K562 (cell line): Measurements from ENCODE around the gene PHACTR3. TPM values are rescaled to one million over a fixed set of nuclear protein-coding genes. Genes with fewer than 3 reads are reported as not detected.

Experiments used
- FOSL1 ChIP-seq: fragments of 200-800 bp; sonication (Bioruptor generic); conservative IDR thresholded peaks from 2 replicates; pipeline ENCODE4 v1.6.1; 2016; ENCODE audit warnings: missing genetic modification characterization, missing compliant biosample characterization
- JUND ChIP-seq, 2 experiments: IDR thresholded peaks; 2 replicates in 1 of 2; 3 replicates in 1 of 2; pipeline ENCODE4 v1.6.1; 2011; ENCODE audit warnings: borderline replicate concordance in 2 of 2, low read depth in 2 of 2, low read length in 2 of 2, improper control_type of control experiment in 1 of 2, missing biosample characterization in 1 of 2, missing genetic modification characterization in 1 of 2, missing genetic modification reagents in 1 of 2
- TCF7 ChIP-seq: sonication (generic); IDR thresholded peaks from 2 replicates; pipeline ENCODE4 v1.6.1; 2016; ENCODE audit warnings: antibody characterized with exemption, borderline replicate concordance
- polyA plus RNA-seq, 8 experiments: library from polyadenylated mRNA; depleted of rRNA in 4 of 8; stranded (reverse) in 5 of 8; unstranded in 3 of 8; fragments of >200 nt; fragmentation: Nextera tagmentation in 2 of 8; fragmentation: Illumina TruSeq in 1 of 8; extraction: Ambion mirVana in 2 of 8; extraction: Trizol in 1 of 8; gene quantifications; 2 replicates each; pipeline versions ENCODE4 v1.2.1 to v1.2.3, GENCODE V29; 2011 to 2014; ENCODE audit warnings: inconsistent platforms in 1 of 8, missing spikeins in 1 of 8
- total RNA-seq, 7 experiments: library from RNA; depleted of rRNA in 6 of 7; stranded (reverse); fragments of >200 nt in 6 of 7; fragmentation: Illumina TruSeq in 2 of 7; extraction: Trizol in 2 of 7; gene quantifications; 2 replicates each; pipeline versions ENCODE4 v1.2.1 to v1.2.3, GENCODE V29; 2011 to 2021; ENCODE audit warnings: low replicate concordance in 1 of 7
- TF ChIP-seq, protein P1 (sequence below), 2 experiments: fragments of 450-650 bp; IDR thresholded peaks; 2 replicates each; pipeline ENCODE4 v1.6.1; 2016; ENCODE audit warnings: mild to moderate bottlenecking in 2 of 2, borderline replicate concordance in 1 of 2, low read depth in 1 of 2, moderate library complexity in 1 of 2

Gene PHACTR3
- total and polyA plus RNA-seq, 9 of the 15 experiments (the other 6 are each of a cell fraction or from before 2014, with no cell fraction given) = not detected

DNA sequence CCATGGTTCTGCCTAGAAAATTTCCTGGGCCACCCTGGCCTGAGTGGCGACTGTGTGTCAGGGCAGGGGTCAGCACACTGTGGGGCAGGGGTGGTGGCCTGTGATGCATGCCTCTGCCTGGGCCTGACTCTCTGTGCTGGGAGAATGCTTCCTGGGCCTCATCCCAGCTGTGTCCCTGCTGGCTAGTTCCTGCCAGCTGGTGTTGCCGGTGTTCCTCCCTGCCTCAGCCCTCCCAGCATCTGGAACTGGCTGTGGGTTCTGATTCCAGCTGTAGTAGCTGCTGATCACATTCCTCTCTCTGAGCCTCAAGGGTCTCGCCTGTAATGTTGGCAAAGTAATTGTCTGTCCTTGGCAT, 227.6 kb downstream of the PHACTR3 start (continued):
- TF ChIP-seq, protein P1, sequence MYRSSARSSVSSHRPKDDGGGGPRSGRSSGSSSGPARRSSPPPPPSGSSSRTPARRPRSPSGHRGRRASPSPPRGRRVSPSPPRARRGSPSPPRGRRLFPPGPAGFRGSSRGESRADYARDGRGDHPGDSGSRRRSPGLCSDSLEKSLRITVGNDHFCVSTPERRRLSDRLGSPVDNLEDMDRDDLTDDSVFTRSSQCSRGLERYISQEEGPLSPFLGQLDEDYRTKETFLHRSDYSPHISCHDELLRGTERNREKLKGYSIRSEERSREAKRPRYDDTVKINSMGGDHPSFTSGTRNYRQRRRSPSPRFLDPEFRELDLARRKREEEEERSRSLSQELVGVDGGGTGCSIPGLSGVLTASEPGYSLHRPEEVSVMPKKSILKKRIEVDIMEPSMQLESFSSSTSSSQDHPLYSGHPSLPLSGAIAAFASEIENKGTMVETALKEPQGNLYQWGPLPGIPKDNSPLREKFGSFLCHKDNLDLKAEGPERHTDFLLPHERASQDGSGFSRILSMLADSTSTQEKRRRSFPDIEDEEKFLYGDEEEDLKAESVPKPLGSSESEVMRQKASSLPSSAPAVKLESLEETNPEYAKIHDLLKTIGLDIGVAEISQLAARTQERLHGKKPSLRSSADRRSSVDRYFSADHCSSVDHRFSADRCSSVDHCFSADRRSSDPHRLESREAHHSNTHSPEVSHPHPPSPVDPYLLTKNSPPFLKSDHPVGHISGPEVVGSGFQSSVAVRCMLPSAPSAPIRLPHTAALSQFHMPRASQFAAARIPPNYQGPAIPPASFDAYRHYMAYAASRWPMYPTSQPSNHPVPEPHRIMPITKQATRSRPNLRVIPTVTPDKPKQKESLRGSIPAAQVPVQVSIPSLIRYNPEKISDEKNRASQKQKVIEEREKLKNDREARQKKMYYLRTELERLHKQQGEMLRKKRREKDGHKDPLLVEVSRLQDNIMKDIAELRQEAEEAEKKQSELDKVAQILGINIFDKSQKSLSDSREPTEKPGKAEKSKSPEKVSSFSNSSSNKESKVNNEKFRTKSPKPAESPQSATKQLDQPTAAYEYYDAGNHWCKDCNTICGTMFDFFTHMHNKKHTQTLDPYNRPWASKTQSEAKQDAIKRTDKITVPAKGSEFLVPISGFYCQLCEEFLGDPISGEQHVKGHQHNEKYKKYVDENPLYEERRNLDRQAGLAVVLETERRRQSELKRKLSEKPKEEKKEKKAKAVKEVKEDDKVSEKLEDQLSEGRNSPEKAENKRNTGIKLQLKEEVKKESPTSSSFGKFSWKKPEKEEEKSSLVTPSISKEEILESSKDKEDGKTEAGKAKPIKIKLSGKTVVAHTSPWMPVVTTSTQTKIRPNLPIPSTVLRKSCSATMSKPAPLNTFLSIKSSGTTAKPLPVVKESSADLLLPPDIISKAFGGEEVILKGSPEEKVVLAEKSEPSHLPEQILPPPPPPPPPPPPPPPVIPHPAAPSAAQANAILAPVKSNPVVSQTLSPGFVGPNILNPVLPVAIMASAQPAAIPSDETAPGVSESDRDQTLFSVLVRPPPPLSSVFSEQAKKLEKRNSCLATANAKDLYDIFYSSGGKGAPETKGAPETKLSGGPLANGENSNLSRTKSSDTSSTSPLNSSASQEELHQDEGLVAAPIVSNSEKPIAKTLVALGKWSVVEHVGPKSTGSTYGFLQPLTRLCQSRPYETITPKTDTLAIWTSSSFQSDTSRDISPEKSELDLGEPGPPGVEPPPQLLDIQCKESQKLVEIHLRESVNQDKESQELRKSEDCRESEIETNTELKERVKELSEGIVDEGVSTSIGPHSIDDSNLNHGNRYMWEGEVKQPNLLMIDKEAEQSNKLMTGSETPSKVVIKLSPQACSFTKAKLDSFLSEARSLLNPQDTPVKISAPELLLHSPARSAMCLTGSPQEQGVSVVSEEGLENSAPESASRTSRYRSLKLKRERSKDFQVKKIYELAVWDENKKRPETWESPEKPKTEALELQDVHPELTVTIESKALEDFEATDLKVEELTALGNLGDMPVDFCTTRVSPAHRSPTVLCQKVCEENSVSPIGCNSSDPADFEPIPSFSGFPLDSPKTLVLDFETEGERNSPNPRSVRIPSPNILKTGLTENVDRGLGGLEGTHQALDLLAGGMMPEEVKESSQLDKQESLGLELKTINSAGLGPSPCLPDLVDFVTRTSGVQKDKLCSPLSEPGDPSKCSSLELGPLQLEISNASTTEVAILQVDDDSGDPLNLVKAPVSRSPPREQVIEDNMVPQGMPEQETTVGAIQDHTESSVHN (IDR thresholded peaks at IDR 0.05; ENCODE audit: borderline replicate concordance in 1 of 2, low read depth in 1 of 2) = no peak
- TF ChIP-seq TCF7 (no peak), FOSL1 (tag) (no peak), JUND (IDR thresholded peaks at IDR 0.05; ENCODE audit: borderline replicate concordance, low read depth, low read length) (no peak), JUND (tag; IDR thresholded peaks at IDR 0.05; ENCODE audit: borderline replicate concordance, low read depth, low read length) (no peak)
